UCSD-AML1 (cell line): ENCODE measurements around the gene SPTBN1.
"Not testable (repeated sequence)": the region's sequence is repeated elsewhere in the genome, so short reads cannot be mapped to it uniquely, and the experiment has no call there.

Experiments used
- DNase-seq: peaks from one replicate; lab custom pipeline; 2025; ENCODE audit not compliant: unreplicated experiment; lab: John Stamatoyannopoulos, UW

The SPTBN1 gene

GRCh38 chr2:54499661-54500060 lies 43.5 kb downstream of the SPTBN1 start:
- DNase-seq = no peak

DNA sequence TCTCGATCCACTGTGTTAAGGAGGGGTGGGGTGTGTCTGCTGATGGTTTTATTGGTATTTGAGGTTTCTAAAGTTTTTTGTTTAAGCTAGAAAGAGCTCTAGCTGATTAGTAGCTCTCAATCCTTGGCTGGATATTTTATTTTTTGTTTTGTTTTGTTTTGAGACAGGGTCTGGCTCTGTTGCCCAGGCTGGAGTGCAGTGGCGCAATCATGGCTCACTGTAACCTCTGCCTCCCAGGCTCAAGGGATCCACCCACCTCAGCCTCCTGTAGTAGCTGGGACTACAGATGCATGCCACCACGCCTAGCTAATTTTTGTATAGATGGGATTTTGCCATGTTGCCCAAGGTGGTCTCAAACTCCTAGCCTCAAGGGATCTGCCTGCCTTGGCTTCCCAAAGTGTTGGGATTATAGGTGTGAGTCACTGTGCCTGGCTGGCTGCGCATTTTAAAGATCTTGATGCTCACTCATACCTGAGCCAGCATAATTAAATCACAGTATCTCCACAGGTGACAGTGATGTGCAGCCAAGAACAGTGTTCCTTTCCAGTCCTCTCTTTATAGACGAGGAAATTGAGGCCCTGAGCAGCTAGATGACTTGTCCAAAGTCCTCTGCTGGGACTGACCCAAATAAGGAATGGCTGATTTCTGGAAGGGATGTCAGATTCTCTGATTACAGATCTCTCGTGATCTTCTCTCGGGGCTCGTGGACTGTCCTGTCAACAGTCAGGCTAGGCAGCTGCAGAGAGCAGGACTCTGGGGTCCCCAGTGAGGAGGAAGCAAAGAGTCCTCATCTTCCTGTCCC lies 44.5 kb downstream of the SPTBN1 start:
- DNase-seq = no peak

DNA sequence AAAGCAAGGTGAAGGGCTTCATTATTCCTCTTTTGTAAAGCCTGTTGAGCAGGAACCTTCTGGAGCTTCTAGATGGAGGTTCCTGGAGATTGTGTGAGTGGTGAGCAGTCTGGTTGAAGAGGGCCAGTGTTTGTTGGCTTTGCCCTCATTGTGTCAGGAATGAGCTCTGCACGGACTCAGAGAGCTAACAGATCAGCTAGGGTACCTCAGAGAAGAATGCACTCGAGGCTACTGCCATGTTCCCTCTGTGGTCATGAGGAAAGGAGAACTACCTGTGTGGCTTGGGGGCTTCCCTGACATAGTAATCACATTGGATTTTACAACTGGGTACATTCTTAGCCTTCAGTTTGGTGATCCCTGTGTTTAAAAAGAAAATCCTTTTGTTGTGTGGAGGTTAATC lies 46.6 kb downstream of the SPTBN1 start:
- DNase-seq = no peak

DNA sequence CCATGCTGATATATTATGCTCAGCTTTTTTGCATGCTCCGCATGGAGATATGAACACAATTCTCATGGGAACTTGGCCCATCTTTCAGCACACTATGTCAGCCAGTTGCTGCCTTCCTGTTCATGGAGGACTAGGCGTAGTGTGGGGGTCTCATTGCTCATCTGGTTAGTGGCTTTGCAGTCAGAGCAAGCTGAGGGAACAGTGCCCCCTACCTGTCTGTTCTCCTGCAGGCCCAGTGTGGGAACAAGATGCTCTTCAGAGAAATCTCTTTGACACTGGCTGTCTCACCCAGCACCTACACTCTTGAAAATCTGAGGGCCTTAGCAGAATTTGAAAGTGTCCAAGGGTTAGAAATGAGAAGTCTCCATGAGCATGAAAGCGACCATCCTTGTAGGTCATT lies 47.1 kb downstream of the SPTBN1 start:
- DNase-seq = peak; percentile 44

DNA sequence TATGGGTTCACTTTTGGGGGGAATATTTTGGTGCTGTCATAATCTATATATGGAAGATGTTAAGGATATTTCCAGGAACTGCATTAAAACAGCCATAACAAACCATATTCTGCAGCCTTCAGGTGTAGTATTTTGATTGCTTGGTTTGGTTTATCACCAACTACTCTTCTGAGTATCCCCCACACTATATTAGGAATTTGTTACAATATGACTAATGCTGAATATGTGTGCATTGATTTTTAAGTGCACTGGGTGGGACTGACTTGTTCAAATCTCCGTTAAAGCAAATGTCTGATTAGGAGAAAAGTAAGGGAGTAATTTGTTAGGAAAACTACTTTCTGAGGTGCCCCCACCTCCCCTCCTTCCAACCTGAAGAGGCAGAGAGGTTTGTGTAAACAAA lies 47.7 kb downstream of the SPTBN1 start:
- no peak for DNase-seq

DNA sequence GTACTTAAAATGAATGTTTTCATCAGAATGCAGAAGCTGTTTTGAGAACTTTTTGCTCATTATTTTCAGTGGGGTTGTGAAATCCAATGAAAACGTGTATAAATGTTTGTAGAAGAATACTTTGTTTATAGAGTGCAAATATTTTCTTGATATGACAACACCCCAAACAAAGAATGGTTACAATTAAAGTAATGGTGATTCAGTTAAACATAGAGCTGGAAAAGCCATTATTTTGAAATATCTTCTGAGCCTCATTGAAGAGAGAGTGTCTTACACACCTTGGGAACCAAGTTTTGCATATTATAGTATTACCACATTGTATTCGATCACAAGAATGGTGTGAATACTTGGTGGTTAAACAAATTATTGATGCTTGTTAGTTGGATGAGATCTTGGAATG lies 48.7 kb downstream of the SPTBN1 start:
- no peak for DNase-seq

DNA sequence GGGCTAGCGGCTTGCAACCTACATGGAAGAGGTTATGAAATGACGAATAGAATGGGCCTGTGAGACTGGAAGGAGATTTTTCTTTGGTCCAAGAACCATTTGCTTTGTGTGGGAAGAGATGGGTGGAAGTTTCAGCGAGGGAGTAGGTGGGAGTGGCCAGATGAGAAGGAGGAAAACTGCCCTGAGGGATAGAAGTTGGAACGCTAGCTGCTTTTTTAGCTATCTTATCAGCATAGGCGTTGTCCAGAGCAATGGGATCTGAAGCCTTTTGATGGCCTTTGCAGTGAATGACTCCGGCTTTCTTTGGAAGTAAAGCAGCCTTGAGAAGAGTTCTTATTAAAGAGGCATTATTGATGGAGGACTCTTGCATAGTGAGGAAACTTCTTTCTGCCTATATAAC lies 52.4 kb downstream of the SPTBN1 start:
- DNase-seq = no peak

- DNase-seq = not testable (repeated sequence)
These were observed 52.9 kb downstream of the SPTBN1 start for GRCh38 chr2:54509043-54509442.

DNA sequence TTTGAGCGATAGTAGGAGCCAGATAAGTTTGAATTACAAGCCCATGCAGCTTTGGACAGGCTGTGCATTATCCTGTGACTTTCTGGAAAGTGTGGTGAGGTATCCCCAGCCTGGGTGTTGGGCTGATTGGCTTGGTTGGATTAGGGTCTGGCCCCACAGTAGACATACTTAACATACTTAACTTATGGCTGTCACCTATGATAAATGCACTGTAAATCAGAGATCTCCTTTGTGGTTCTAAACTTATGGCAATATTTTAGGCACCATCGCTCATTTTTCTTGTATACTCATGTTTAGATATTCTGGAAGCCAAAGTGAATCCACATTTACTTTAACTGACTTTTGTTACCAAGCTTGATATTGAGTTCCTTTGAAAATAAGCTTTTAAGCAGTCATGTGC lies 54.8 kb downstream of the SPTBN1 start:
- no peak for DNase-seq

DNA sequence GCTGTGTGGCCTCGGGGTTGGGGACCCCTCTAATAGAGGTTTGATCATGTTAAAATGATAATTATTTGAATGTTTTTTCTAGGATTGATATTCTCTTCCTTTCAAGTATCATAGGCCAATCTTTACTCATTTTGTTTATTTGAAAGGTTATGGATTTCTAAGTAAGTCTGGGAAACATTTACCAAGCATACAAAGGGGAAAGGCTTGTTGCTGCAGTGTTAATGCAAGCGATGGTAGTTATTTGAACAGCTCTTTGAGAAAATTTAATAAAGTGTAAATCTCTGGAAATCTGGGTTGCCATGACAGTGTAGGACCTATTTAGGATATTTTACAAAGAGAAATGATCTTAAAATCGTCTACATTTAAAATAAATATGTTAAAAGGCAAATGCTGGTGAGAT lies 56.1 kb downstream of the SPTBN1 start:
- no peak for DNase-seq

DNA sequence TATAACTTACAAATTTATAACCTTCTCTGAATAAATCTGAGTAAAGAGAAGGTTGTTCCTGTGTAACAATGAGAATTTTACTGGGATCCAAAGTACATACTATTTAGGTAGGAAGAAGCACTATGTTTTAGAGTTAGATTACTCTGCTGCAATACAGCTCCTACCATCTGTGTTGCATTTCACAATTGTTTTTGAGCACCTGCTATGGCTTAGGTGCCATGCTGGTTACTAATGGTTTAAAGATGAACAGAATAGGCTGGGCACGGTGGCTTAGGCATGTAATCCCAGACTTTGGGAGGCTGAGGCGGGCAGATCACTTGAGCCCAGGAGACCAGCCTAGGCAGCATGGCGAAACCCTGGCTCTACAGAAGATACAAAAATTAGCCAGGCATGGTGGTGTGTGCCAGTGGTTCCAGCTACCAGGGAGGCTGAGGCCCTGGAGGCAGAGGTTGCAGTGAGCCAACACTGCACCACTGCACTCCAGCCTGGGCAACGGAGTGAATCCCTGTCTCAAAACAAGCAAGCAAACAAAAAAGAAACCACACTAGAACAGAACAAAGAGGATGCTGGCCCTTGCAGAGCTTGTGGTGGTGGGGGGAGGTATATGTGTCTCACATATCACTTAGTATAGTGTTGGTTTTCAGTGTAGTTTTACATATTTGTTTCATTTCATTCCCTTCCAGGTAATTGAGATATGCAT lies 56.7 kb downstream of the SPTBN1 start:
- DNase-seq = no peak

GRCh38 chr2:54513363-54513715 lies 57.2 kb downstream of the SPTBN1 start:
- DNase-seq = no peak

- DNase-seq = no peak
These were observed 58.9 kb downstream of the SPTBN1 start for GRCh38 chr2:54514822-54515569.

DNA sequence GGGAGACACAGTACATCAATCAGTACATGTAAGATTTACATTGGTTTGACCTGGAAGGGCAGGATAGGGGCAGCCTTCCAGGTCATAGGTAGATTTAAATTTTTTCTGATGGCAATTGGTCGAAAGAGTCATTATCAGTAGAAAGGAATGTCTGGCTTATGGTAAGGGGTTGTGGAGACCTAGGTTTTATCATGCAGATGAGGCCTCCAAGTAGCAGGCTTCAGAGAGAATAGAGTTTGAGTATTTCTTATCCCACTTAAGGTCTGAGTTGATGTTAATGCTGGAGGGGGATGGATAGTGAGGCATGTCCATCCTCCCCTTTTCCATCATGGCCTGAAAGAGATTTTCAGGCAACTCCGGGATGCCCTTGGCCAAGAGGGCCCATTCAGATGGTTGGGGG lies 60.7 kb downstream of the SPTBN1 start:
- no peak for DNase-seq

DNA sequence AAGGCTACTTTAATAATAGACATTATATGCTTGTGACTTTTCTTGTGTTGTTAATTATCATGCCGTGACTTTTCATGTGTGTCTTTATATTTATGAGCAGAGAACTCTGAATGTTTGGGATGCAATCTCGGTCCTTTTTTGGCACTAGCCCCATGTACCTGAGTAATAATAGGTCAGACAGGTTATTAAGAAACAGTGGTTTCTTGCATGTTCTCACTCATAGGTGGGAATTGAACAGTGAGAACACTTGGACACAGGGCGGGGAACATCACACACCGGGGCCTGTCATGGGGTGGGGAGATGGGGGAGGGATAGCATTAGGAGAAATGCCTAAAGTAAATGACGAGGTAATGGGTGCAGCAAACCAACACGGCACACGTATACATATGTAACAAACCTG lies 61.9 kb downstream of the SPTBN1 start:
- DNase-seq = not testable (repeated sequence)

DNA sequence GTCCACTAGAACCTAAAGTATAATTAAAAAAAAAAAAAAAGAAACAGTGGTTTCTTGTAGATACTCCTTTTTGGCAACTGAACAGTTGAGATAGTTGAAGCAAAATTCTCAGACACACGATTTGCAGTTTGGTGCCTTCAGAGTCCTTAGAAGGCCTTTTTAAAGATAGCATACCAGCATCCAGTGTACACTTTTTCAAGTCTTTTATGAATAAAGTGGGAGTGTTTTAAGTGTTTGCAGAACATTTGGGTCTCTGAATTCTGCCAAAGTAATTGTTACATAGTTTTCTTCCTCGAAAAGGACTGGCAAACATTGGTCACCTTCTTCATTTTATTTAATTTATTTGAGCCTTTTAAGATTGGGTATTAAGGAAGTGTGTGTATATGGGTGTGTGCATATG lies 62.3 kb downstream of the SPTBN1 start:
- no peak for DNase-seq

DNA sequence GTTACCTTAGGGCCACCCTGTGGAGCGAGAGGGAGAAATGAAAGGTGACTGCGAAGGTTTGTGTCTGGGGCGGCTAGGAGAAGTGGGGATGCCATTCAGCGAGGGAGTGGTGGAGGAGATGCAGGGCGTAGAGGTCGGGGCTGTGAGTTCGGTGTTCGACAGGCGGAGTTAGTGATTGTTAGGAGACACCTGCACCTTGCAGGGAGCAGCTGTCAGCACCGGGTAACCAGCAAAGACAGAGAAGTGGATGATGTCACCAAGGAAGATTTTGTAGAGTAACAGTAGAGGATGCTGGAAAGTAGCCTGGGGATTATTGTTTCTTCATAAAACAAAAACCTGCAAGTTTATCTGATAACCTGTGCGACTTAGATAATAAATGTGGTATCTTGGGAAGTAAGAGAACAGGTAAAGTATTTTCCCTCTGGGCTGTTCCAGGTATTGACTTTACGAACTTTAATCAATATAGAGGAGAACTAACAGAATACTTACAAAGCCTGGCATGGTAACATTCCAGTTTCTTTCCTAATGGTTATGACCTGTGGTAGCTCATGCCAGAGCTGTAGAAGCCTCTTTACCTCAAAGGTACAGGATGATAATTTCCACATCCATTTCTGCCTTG lies 63.8 kb downstream of the SPTBN1 start:
- DNase-seq = no peak

DNA sequence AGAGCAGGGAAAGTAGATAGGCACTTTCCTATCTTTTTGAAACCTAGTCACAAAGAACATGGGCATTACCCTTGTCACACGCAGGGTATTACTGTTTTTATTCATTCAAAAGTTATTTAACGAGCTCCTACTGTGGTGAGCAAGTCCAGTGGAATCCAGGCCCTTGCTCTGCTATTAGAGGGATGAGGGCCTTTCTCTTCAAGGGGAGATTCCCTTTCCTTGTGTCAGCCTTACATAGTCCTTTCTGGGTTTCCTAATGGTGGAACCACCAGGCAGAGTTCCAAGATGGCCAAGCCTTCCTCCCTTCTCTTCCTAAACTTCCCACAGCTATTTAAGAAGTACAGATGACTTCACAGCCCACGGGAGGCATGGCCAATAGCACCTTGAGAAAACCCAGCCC lies 64.6 kb downstream of the SPTBN1 start:
- DNase-seq = no peak

- no peak for DNase-seq
These were observed 66.6 kb downstream of the SPTBN1 start for GRCh38 chr2:54522624-54523281.

- no peak for DNase-seq
These were observed 67.3 kb downstream of the SPTBN1 start for GRCh38 chr2:54523324-54523959.
